SK-N-SH treated with all-trans-retinoic acid at 6 μM for 48 hours (cell line): ENCODE measurements around the gene PRKG1.

Experiments used
- ATAC-seq: fragments of 200-7000 bp; cut with Tn5 transposase; 3 replicates; pipeline ENCODE4 v1.9.1; 2020; ENCODE audit warnings: mild to moderate bottlenecking, moderate library complexity
- ARNTL ChIP-seq: fragments of 450-650 bp; formaldehyde crosslinking; IDR thresholded peaks from 2 replicates; pipeline ENCODE4 v1.5.0; 2020; ENCODE audit warnings: low read depth, mild to moderate bottlenecking, moderate library complexity, borderline replicate concordance
- CSDC2 ChIP-seq: fragments of 250-450 bp; sonication (Bioruptor Pico); IDR thresholded peaks from 2 replicates; pipeline ENCODE4 v1.5.0; 2020; ENCODE audit warnings: mild to moderate bottlenecking, moderate library complexity
- ESRRG ChIP-seq: fragments of 250-450 bp; sonication (Bioruptor Pico); IDR thresholded peaks from 2 replicates; pipeline ENCODE4 v1.6.1; 2021; ENCODE audit warnings: mild to moderate bottlenecking
- ISL1 ChIP-seq: fragments of 250-450 bp; sonication (Bioruptor Pico); IDR thresholded peaks from 2 replicates; pipeline ENCODE4 v2.1.2; 2022; ENCODE audit warnings: mild to moderate bottlenecking, moderate library complexity
- OSR1 ChIP-seq: fragments of 250-450 bp; sonication (Bioruptor Pico); IDR thresholded peaks from 2 replicates; pipeline ENCODE4 v1.8.0; 2022; ENCODE audit warnings: moderate library complexity, mild to moderate bottlenecking, inconsistent platforms
- PPARA ChIP-seq: fragments of 250-450 bp; sonication (Bioruptor Pico); IDR thresholded peaks from 2 replicates; pipeline ENCODE4 v1.5.0; 2020; ENCODE audit warnings: mild to moderate bottlenecking, borderline replicate concordance
- RARB ChIP-seq: fragments of 250-450 bp; sonication (Bioruptor Pico); IDR thresholded peaks from 2 replicates; pipeline ENCODE4 v1.8.0; 2021; ENCODE audit warnings: mild to moderate bottlenecking, moderate library complexity
- SNAI2 ChIP-seq: fragments of 250-450 bp; sonication (Bioruptor Pico); IDR thresholded peaks from 2 replicates; pipeline ENCODE4 v1.5.0; 2020; ENCODE audit warnings: mild to moderate bottlenecking, moderate library complexity
- TCF4 ChIP-seq: fragments of 250-450 bp; sonication (Bioruptor Pico); IDR thresholded peaks from 2 replicates; pipeline ENCODE4 v1.8.0; 2021; ENCODE audit warnings: mild to moderate bottlenecking, moderate library complexity, borderline replicate concordance
- TOX ChIP-seq: fragments of 250-450 bp; sonication (Bioruptor Pico); IDR thresholded peaks from 2 replicates; pipeline ENCODE4 v1.8.0; 2021; ENCODE audit warnings: mild to moderate bottlenecking, moderate library complexity, borderline replicate concordance
- ZC3H10 ChIP-seq: fragments of 250-450 bp; sonication (Bioruptor Pico); IDR thresholded peaks from 2 replicates; pipeline ENCODE4 v1.5.1; 2021; ENCODE audit warnings: mild to moderate bottlenecking, moderate library complexity
- ZFP3 ChIP-seq: fragments of 250-450 bp; sonication (Bioruptor Pico); IDR thresholded peaks from 2 replicates; pipeline ENCODE4 v1.5.0; 2020; ENCODE audit warnings: mild to moderate bottlenecking, moderate library complexity
- ZFP30 ChIP-seq: fragments of 450-650 bp; formaldehyde crosslinking; IDR thresholded peaks from 2 replicates; pipeline ENCODE4 v1.5.0; 2022; ENCODE audit warnings: mild to moderate bottlenecking, moderate library complexity
- ZNF565 ChIP-seq: fragments of 450-650 bp; formaldehyde crosslinking; conservative IDR thresholded peaks from 2 replicates; pipeline ENCODE4 v1.5.0; 2020; ENCODE audit warnings: low read depth, mild to moderate bottlenecking, moderate library complexity
- ZNF70 ChIP-seq: fragments of 450-650 bp; formaldehyde crosslinking; IDR thresholded peaks from 2 replicates; pipeline ENCODE4 v1.5.0; 2020; ENCODE audit warnings: mild to moderate bottlenecking, moderate library complexity
- ZNF8 ChIP-seq: fragments of 450-650 bp; formaldehyde crosslinking; IDR thresholded peaks from 2 replicates; pipeline ENCODE4 v1.5.0; 2020; ENCODE audit warnings: mild to moderate bottlenecking, moderate library complexity
- TF ChIP-seq, protein P1 (sequence below): fragments of 250-450 bp; sonication (Bioruptor Pico); IDR thresholded peaks from 2 replicates; pipeline ENCODE4 v1.5.1; 2020; ENCODE audit warnings: low read depth, mild to moderate bottlenecking, moderate library complexity
- TF ChIP-seq, protein P2 (sequence below): fragments of 250-450 bp; sonication (Bioruptor Pico); IDR thresholded peaks from 2 replicates; pipeline ENCODE4 v1.5.0; 2020; ENCODE audit warnings: mild to moderate bottlenecking, moderate library complexity
- TF ChIP-seq, protein P3 (sequence below): fragments of 250-450 bp; sonication (Bioruptor Pico); IDR thresholded peaks from 2 replicates; pipeline ENCODE4 v1.5.1; 2021; ENCODE audit warnings: mild to moderate bottlenecking, moderate library complexity
- TF ChIP-seq, protein P4 (sequence below): fragments of 250-450 bp; sonication (Bioruptor Pico); IDR thresholded peaks from 2 replicates; pipeline ENCODE4 v1.8.0; 2021; ENCODE audit warnings: low read depth, mild to moderate bottlenecking, moderate library complexity, borderline replicate concordance

Gene PRKG1

DNA sequence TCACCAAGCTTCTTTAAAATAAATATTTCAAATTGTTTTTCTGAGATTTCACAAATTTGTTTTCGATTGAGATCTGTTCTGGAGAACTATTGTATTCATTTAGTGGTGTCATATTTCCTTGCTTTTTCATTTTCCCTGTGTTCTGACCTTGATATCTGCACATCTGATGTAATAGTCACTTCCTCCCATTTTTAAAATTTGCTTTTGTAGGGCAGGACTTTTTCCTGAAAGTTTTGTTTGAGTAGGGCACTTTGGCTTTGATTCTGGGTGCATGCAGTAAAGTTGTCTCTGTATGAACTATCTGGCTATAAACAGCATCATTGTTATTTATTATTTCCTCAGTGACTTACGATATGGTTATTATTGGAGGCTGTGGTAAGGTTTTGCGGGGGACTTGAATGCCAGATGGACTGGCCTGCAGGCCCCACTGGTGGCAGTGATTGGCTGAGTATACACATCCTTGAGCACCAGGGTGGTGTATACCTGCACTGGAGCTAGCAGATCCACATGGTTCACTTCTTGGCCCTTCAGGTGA lies 541.5 kb downstream of the PRKG1 start:
- ATAC-seq, result no peak
- TF ChIP-seq ZC3H10 (CRISPR knock-in tag) (no peak), SNAI2 (CRISPR knock-in tag) (no peak)

DNA sequence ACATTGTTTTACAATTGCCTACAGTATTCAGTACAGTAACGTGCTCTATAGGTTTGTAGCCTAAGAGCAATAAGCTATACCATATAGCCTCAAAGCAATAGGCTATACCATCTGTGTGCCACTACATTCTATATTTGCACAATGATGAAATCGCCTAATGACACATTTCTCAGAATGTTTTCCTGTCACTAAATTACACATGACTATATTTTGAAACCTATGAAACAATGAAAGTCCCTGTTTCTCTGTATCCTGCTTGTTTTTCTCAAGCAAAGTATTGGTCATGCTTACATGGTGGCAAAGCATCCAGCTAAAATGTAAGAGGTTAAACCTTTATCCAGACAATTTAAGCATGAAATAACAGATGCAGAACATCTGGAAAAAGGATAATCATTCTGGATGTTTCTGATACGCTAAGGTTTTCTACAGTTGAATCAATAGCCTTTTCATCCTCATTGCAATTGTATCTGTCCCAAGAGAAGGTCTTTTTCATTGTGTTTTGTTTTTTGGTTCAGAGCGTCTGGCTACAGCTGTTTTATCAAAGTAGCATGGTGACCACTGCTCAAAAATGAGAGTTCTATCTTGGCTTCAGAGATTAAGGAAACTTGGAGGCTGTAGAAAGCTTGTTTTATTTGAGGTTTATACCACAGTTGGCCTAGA lies 543.4 kb downstream of the PRKG1 start:
- no peak for ATAC-seq
- TF ChIP-seq TOX (CRISPR knock-in tag) (no peak), PPARA (CRISPR knock-in tag) (no peak), CSDC2 (CRISPR knock-in tag) (no peak), RARB (CRISPR knock-in tag) (no peak)
- TF ChIP-seq, protein P1, sequence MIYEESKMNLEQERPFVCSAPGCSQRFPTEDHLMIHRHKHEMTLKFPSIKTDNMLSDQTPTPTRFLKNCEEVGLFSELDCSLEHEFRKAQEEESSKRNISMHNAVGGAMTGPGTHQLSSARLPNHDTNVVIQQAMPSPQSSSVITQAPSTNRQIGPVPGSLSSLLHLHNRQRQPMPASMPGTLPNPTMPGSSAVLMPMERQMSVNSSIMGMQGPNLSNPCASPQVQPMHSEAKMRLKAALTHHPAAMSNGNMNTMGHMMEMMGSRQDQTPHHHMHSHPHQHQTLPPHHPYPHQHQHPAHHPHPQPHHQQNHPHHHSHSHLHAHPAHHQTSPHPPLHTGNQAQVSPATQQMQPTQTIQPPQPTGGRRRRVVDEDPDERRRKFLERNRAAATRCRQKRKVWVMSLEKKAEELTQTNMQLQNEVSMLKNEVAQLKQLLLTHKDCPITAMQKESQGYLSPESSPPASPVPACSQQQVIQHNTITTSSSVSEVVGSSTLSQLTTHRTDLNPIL (CRISPR knock-in tag), result no peak

DNA sequence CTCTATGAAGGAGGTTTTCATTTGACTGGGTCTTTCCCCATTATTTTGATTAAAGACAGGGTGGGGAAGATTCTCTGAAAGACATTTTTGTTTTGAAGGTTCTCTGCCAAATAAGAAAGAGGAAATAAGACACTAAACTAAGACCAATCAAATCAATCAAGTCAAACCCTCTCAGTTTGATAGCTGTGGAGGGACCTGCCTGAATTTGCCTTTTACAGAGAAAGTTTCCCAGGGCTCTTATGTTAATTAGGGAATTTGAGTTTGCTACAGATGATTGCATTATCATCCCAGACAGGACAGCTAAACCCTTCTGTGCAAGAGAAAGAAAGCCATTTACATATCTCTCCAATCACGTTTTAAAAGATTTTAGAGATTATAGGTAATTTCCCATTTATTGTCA lies 545.1 kb downstream of the PRKG1 start:
- ATAC-seq, result no peak
- TF ChIP-seq TCF4, result no peak
- TF ChIP-seq, protein P2, sequence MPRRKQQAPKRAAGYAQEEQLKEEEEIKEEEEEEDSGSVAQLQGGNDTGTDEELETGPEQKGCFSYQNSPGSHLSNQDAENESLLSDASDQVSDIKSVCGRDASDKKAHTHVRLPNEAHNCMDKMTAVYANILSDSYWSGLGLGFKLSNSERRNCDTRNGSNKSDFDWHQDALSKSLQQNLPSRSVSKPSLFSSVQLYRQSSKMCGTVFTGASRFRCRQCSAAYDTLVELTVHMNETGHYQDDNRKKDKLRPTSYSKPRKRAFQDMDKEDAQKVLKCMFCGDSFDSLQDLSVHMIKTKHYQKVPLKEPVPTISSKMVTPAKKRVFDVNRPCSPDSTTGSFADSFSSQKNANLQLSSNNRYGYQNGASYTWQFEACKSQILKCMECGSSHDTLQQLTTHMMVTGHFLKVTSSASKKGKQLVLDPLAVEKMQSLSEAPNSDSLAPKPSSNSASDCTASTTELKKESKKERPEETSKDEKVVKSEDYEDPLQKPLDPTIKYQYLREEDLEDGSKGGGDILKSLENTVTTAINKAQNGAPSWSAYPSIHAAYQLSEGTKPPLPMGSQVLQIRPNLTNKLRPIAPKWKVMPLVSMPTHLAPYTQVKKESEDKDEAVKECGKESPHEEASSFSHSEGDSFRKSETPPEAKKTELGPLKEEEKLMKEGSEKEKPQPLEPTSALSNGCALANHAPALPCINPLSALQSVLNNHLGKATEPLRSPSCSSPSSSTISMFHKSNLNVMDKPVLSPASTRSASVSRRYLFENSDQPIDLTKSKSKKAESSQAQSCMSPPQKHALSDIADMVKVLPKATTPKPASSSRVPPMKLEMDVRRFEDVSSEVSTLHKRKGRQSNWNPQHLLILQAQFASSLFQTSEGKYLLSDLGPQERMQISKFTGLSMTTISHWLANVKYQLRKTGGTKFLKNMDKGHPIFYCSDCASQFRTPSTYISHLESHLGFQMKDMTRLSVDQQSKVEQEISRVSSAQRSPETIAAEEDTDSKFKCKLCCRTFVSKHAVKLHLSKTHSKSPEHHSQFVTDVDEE, result no peak
- TF ChIP-seq CSDC2 (CRISPR knock-in tag), result no peak
- no peak for TF ChIP-seq ISL1 (CRISPR knock-in tag)
- no peak for TF ChIP-seq ZNF70 (CRISPR knock-in tag)
- no peak for TF ChIP-seq ARNTL (CRISPR knock-in tag)
- TF ChIP-seq TOX (CRISPR knock-in tag), result no peak
- no peak for TF ChIP-seq ZNF8 (CRISPR knock-in tag)
- no peak for TF ChIP-seq PPARA (CRISPR knock-in tag)
- no peak for TF ChIP-seq OSR1 (CRISPR knock-in tag)
- TF ChIP-seq ZFP30, result no peak
- no peak for TF ChIP-seq ZFP3 (CRISPR knock-in tag)
- no peak for TF ChIP-seq ZNF565
- TF ChIP-seq, protein P3, sequence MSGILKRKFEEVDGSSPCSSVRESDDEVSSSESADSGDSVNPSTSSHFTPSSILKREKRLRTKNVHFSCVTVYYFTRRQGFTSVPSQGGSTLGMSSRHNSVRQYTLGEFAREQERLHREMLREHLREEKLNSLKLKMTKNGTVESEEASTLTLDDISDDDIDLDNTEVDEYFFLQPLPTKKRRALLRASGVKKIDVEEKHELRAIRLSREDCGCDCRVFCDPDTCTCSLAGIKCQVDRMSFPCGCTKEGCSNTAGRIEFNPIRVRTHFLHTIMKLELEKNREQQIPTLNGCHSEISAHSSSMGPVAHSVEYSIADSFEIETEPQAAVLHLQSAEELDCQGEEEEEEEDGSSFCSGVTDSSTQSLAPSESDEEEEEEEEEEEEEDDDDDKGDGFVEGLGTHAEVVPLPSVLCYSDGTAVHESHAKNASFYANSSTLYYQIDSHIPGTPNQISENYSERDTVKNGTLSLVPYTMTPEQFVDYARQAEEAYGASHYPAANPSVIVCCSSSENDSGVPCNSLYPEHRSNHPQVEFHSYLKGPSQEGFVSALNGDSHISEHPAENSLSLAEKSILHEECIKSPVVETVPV (CRISPR knock-in tag), result no peak
- TF ChIP-seq SNAI2 (CRISPR knock-in tag), result no peak

DNA sequence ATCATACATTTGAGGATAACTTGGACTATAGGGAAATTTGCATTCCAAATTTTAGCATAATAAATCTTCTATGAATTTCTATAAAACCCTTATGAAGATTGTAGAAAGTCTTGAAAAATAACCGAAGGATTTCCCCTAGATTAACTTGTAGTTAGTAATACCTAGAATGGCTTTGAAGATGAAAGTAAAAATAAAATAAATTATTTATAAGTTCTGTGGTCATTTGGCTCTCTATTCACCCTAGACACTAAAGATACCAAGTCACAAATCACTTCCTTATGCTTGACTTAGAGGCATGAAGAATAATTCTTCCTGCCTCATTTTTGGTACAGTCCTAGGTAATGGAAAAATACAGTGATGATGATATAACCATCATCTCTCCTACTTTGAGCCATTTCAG lies 545.8 kb downstream of the PRKG1 start:
- ATAC-seq, result no peak
- TF ChIP-seq ZC3H10 (CRISPR knock-in tag) (no peak), TCF4 (no peak), ZFP30 (no peak), OSR1 (CRISPR knock-in tag) (no peak), ZNF565 (no peak), CSDC2 (CRISPR knock-in tag) (no peak), SNAI2 (CRISPR knock-in tag) (no peak), ESRRG (CRISPR knock-in tag) (no peak)
- TF ChIP-seq, protein P1 (CRISPR knock-in tag), result no peak
- TF ChIP-seq, protein P3 (CRISPR knock-in tag), result no peak
- TF ChIP-seq, protein P4, sequence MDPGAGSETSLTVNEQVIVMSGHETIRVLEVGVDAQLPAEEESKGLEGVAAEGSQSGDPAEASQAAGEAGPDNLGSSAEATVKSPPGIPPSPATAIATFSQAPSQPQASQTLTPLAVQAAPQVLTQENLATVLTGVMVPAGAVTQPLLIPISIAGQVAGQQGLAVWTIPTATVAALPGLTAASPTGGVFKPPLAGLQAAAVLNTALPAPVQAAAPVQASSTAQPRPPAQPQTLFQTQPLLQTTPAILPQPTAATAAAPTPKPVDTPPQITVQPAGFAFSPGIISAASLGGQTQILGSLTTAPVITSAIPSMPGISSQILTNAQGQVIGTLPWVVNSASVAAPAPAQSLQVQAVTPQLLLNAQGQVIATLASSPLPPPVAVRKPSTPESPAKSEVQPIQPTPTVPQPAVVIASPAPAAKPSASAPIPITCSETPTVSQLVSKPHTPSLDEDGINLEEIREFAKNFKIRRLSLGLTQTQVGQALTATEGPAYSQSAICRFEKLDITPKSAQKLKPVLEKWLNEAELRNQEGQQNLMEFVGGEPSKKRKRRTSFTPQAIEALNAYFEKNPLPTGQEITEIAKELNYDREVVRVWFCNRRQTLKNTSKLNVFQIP (CRISPR knock-in tag), result no peak
